Pancreas (tissue), 10 donors: ENCODE results near the gene KCNIP1. TPM values are rescaled to one million over a fixed set of nuclear protein-coding genes. Genes with fewer than 3 reads are reported as not detected.
A peak's percentile ranks its signal among the peaks of the same experiment; 100 is the strongest.
"Not testable (repeated sequence)": the region's sequence is repeated elsewhere in the genome, so short reads cannot be mapped to it uniquely, and the experiment has no call there.

Experiments used
- ATAC-seq, 4 donors: fragments of 200-7000 bp; cut with Tn5 transposase; one replicate each; pipeline versions ENCODE4 v1.8.0 to v1.9.1; 2020; ENCODE audit warnings: mild to moderate bottlenecking in 4 of 4, moderate library complexity in 4 of 4
- DNase-seq, 6 donors: peaks; one replicate each; pipeline ENCODE4 v3.0.0-alpha.2; 2020
- FAIRE-seq: peaks from 2 replicates; lab custom pipeline; 2012; peaks lifted over from hg19 to GRCh38; lab: Jason Lieb, UNC
- H3K27ac ChIP-seq, 4 donors: fragments of 200-600 bp; sonication (generic); 1 replicate in 3 of 4; 2 replicates in 1 of 4; pipeline versions ENCODE4 v1.5.0 to v1.8.0; 2020
- H3K27me3 ChIP-seq, 4 donors: fragments of 200-600 bp; one replicate each; pipeline ENCODE4 v1.8.0; 2021
- H3K36me3 ChIP-seq, 3 donors: fragments of 200-600 bp; sonication (generic) in 1 of 3; one replicate each; pipeline versions ENCODE4 v1.5.0 to v1.8.0; 2020 to 2021
- H3K4me1 ChIP-seq, 3 donors: fragments of 200-600 bp; one replicate each; pipeline ENCODE4 v1.8.0; 2021
- H3K4me3 ChIP-seq, 4 donors: fragments of 200-600 bp; sonication (generic) in 2 of 4; one replicate each; pipeline versions ENCODE4 v1.5.0 to v1.8.0; 2020 to 2021
- H3K9me3 ChIP-seq, 4 donors: fragments of 200-600 bp; one replicate each; pipeline ENCODE4 v1.8.0; 2021
- CTCF ChIP-seq, 4 donors: fragments of 200-600 bp; sonication (generic) in 3 of 4; IDR thresholded peaks; one replicate each; pipeline versions ENCODE4 v1.5.0 to v1.8.0; 2021; ENCODE audit warnings: antibody characterized with exemption in 4 of 4
- WGBS, 2 donors: extraction: QIAGEN DNeasy Blood & Tissue Kit; methylation state at CpG; one replicate each; pipeline ENCODE4 v1.1.7; 2013; 5-methylcytosine and 5-hydroxymethylcytosine counted together
- intact Hi-C, 3 donors: fragments of 100-400 bp; cut with DNase I; formaldehyde crosslinking; loops; one replicate each; pipeline versions ENCODE4 v1.11.1 to v1.14.2; 2022
- polyA plus RNA-seq, 2 donors: library from polyadenylated mRNA; stranded (reverse); fragments of 200-250 nt; gene quantifications; one replicate each; pipeline ENCODE4 v1.2.3, GENCODE V29; 2013
- total RNA-seq, 6 donors: library from RNA; stranded (reverse); fragmentation: NEBNext Ultra II Directional in 4 of 6; extraction: Animal tissue kit (Norgen Biotek cat#: 25700) in 4 of 6; gene quantifications; one replicate each; pipeline versions ENCODE4 v1.2.1 to v1.2.4, GENCODE V29; 2021 to 2023
- donor health status: healthy with polysubstance abuse.
- donor health status: DM: no; HTN: no; CAD: no; lungs with moderate emphysema.
- donor health status: DM: no; HTN: no; CAD: no.
- donor health status: control.
- donor health status: control.
- donor health status: Bipolar disorder and iron deficiency.
- donor health status: DM: yes; HTN: yes; CAD: no.
- donor health status: DM: no; HTN: no; CAD: no.
- donor health status: DM: no; HTN: no; CAD: no.
- donor health status: DM: yes; HTN: yes; CAD: no.

Gene KCNIP1
- total and polyA plus RNA-seq, 8 donors, result 0.31 to 10.3 (median 1.1) TPM

GRCh38 chr5:170752257-170753215, 248.7 kb downstream of the KCNIP1 start:
- Histone ChIP-seq H3K4me1 (peaks cover 18 to 29% (median 21%) of the 10 kb centered on the region in 3 donors), H3K27ac (peak overlapping the region; percentile 66 to 79 (median 70)), H3K27me3 (no peaks in the 10 kb centered on the region), H3K4me3 (peak overlapping the region in 1 of 4 donors; percentile 32), H3K36me3 (no peaks in the 10 kb centered on the region), H3K9me3 (no peaks in the 10 kb centered on the region)
- peak in 3 of 4 donors; percentile 25 to 52 (median 41) for ATAC-seq
- intact Hi-C loops, result no loop called here
- no peak for TF ChIP-seq CTCF (IDR thresholded peaks at IDR 0.05)
- DNase-seq, result peak in 4 of 6 donors; percentile 21 to 75 (median 62)
- 60 to 61% methylated on average over 10 of the region's 10 CpGs for WGBS, 2 donors
- FAIRE-seq, result no peak

DNA sequence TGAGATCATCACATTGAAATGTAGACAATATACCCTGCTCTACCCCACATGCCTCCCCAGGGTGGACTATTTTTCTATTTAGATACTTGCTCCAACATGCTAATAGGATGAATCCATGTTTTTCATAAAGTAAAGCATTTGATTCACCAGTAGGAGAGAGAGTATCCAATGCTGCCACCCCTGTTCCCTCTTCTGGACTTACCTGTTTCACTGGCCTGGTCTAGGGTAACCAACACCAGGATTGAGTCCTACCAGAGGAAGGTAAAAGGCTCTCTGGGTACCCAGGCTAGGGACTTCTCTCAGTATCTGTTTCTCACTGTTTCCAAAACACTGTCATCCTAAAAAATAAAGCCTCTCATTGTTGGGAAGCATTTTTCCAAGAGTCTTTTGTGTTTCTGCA, 249.5 kb downstream of the KCNIP1 start:
- Histone ChIP-seq H3K27me3 (no peaks in the 10 kb centered on the region), H3K9me3 (no peaks in the 10 kb centered on the region), H3K27ac (peak overlapping the region in 2 of 4 donors; percentile 7 to 79), H3K36me3 (no peaks in the 10 kb centered on the region), H3K4me1 (peaks cover 26 to 37% (median 29%) of the 10 kb centered on the region in 3 donors), H3K4me3 (no peak overlapping the region)
- intact Hi-C loops, result no loop called here
- TF ChIP-seq CTCF (IDR thresholded peaks at IDR 0.05), result no peak
- FAIRE-seq (no peak), ATAC-seq (no peak), DNase-seq (no peak)

GRCh38 chr5:170754508-170754907, 250.7 kb downstream of the KCNIP1 start:
- FAIRE-seq, H3K27ac ChIP-seq, H3K27me3 ChIP-seq, H3K36me3 ChIP-seq, ATAC-seq, H3K9me3 ChIP-seq, DNase-seq, intact Hi-C loops, H3K4me3 ChIP-seq: not testable (repeated sequence)
- peaks cover 35 to 48% (median 39%) of the 10 kb centered on the region in 3 donors for H3K4me1 ChIP-seq
- 70 to 81% methylated on average over 2 of the region's 2 CpGs for whole genome bisulfite sequencing, 2 donors

- Histone ChIP-seq H3K9me3 (no peaks in the 10 kb centered on the region), H3K27me3 (no peaks in the 10 kb centered on the region), H3K4me3 (no peak overlapping the region), H3K27ac (peak overlapping the region; percentile 58 to 78 (median 68)), H3K36me3 (no peaks in the 10 kb centered on the region), H3K4me1 (peaks cover 39 to 51% (median 40%) of the 10 kb centered on the region in 3 donors)
- WGBS, 2 donors, result 73 to 88% methylated on average over 7 of the region's 7 CpGs
- FAIRE-seq (no peak), ATAC-seq (peak in 3 of 4 donors; percentile 14 to 24 (median 21)), DNase-seq (no peak)
- no peak for TF ChIP-seq CTCF (IDR thresholded peaks at IDR 0.05)
- intact Hi-C loops, result no loop called here
These were observed 252.0 kb downstream of the KCNIP1 start for GRCh38 chr5:170755679-170756456.

GRCh38 chr5:170756691-170757090, 252.9 kb downstream of the KCNIP1 start:
- H3K4me1 ChIP-seq, result peaks cover 39 to 51% (median 40%) of the 10 kb centered on the region in 3 donors
- WGBS, 2 donors, result 58 to 72% methylated on average over 8 of the region's 8 CpGs
- H3K4me3 ChIP-seq, result no peak overlapping the region
- H3K9me3 ChIP-seq, result no peaks in the 10 kb centered on the region
- TF ChIP-seq CTCF (IDR thresholded peaks at IDR 0.05), result no peak
- peak in 3 of 4 donors; percentile 13 to 30 (median 16) for ATAC-seq
- no peaks in the 10 kb centered on the region for H3K36me3 ChIP-seq
- no peaks in the 10 kb centered on the region for H3K27me3 ChIP-seq
- no peak for FAIRE-seq
- intact Hi-C loops, result no loop called here
- DNase-seq, result no peak
- peak overlapping the region; percentile 58 to 78 (median 68) for H3K27ac ChIP-seq
